Measurements from ENCODE around the gene CHMP2A. TPM values are rescaled to one million over a fixed set of nuclear protein-coding genes. Genes with fewer than 3 reads are reported as not detected.

CHMP2A gene
- total RNA-seq, 4 donors from 2014 or later, result 24.7 to 194 (median 141) TPM

- no peak for DNase-seq
- no peak overlapping the region for H3K4me3 ChIP-seq
- in situ Hi-C loops (cut with MboI; ENCODE audit: low pct_ligation_motif_present in 1 of 4, low pct_unique_long_range_greater_than_20kb in 1 of 4, low sequenced_read_pairs in 3 of 4), result no loop called here
- H3K27me3 ChIP-seq, result no peaks in the 10 kb centered on the region
- no peak for TF ChIP-seq EP300 (IDR thresholded peaks at IDR 0.05; ENCODE audit: low read depth)
- H3K9me3 ChIP-seq, result no peaks in the 10 kb centered on the region
- peaks cover 0 to 6% (median 0%) of the 10 kb centered on the region in 4 donors for H3K36me3 ChIP-seq
- H3K4me1 ChIP-seq, result peaks cover 30 to 43% (median 40%) of the 10 kb centered on the region in 4 donors
- 94% methylated on average over 65 of the region's 65 CpGs; no CpG with 5 or more reads in 1 of the 2 donors for WGBS, 2 donors (ENCODE audit: low coverage in 1 of 2)
- H3K27ac ChIP-seq, result peak overlapping the region in 1 of 4 donors; percentile 99
- intact Hi-C loops (cut with DNase I; ENCODE audit: low total_unique reads), result no loop called here
Measured at GRCh38 chr19:58516964-58517833, 37.7 kb downstream of the CHMP2A start.

- Histone ChIP-seq H3K4me1 (peaks cover 30 to 50% (median 43%) of the 10 kb centered on the region in 4 donors), H3K4me3 (no peak overlapping the region), H3K9me3 (no peaks in the 10 kb centered on the region), H3K36me3 (peaks cover 0 to 6% (median 0%) of the 10 kb centered on the region in 4 donors), H3K27ac (no peak overlapping the region), H3K27me3 (no peaks in the 10 kb centered on the region)
- 88% methylated on average over 25 of the region's 25 CpGs; no CpG with 5 or more reads in 1 of the 2 donors for WGBS, 2 donors (ENCODE audit: low coverage in 1 of 2)
- no peak for TF ChIP-seq POLR2AphosphoS5 (IDR thresholded peaks at IDR 0.05)
- TF ChIP-seq EP300 (IDR thresholded peaks at IDR 0.05; ENCODE audit: low read depth), result no peak
- no peak for TF ChIP-seq CTCF (IDR thresholded peaks at IDR 0.05)
- no peak for TF ChIP-seq POLR2A (IDR thresholded peaks at IDR 0.05)
- intact Hi-C loops (cut with DNase I; ENCODE audit: low total_unique reads), result no loop called here
- in situ Hi-C loops (cut with MboI; ENCODE audit: low pct_ligation_motif_present in 1 of 4, low pct_unique_long_range_greater_than_20kb in 1 of 4, low sequenced_read_pairs in 3 of 4), result no loop called here
- no peak for DNase-seq
Measured at GRCh38 chr19:58516246-58516836, 38.6 kb downstream of the CHMP2A start.

- WGBS, 2 donors (ENCODE audit: low coverage in 1 of 2), result 95 to 100% methylated on average over 2 of the region's 2 CpGs
- in situ Hi-C loops (cut with MboI; ENCODE audit: low pct_ligation_motif_present in 1 of 4, low pct_unique_long_range_greater_than_20kb in 1 of 4, low sequenced_read_pairs in 3 of 4) (no loop called here), intact Hi-C loops (cut with DNase I; ENCODE audit: low total_unique reads) (no loop called here)
- no peak for TF ChIP-seq POLR2A (IDR thresholded peaks at IDR 0.05)
- TF ChIP-seq POLR2AphosphoS5 (IDR thresholded peaks at IDR 0.05), result no peak
- no peak for TF ChIP-seq EP300 (IDR thresholded peaks at IDR 0.05; ENCODE audit: low read depth)
- TF ChIP-seq CTCF (IDR thresholded peaks at IDR 0.05), result no peak
- H3K4me1 ChIP-seq, result peaks cover 26 to 45% (median 38%) of the 10 kb centered on the region in 4 donors
- H3K36me3 ChIP-seq, result peaks cover 0 to 6% (median 0%) of the 10 kb centered on the region in 4 donors
- no peak overlapping the region for H3K4me3 ChIP-seq
- no peaks in the 10 kb centered on the region for H3K27me3 ChIP-seq
- no peaks in the 10 kb centered on the region for H3K9me3 ChIP-seq
- DNase-seq, result no peak
- H3K27ac ChIP-seq, result no peak overlapping the region
Measured at GRCh38 chr19:58515259-58515658, 39.6 kb downstream of the CHMP2A start.

- intact Hi-C loops (cut with DNase I; ENCODE audit: low total_unique reads) (no loop called here), in situ Hi-C loops (cut with MboI; ENCODE audit: low pct_ligation_motif_present in 1 of 4, low pct_unique_long_range_greater_than_20kb in 1 of 4, low sequenced_read_pairs in 3 of 4) (no loop called here)
- Histone ChIP-seq H3K27ac (peak overlapping the region; percentile 48 to 84 (median 80)), H3K9me3 (no peaks in the 10 kb centered on the region), H3K4me3 (peak overlapping the region in 3 of 4 donors; percentile 15 to 43 (median 35)), H3K36me3 (peaks cover 0 to 6% (median 0%) of the 10 kb centered on the region in 4 donors), H3K27me3 (no peaks in the 10 kb centered on the region), H3K4me1 (peaks cover 25 to 43% (median 35%) of the 10 kb centered on the region in 4 donors)
- WGBS, 2 donors (ENCODE audit: low coverage in 1 of 2), result 66% methylated on average over 3 of the region's 3 CpGs; no CpG with 5 or more reads in 1 of the 2 donors
- TF ChIP-seq POLR2AphosphoS5 (IDR thresholded peaks at IDR 0.05), result no peak
- TF ChIP-seq CTCF (IDR thresholded peaks at IDR 0.05), result no peak
- no peak for TF ChIP-seq EP300 (IDR thresholded peaks at IDR 0.05; ENCODE audit: low read depth)
- TF ChIP-seq POLR2A (IDR thresholded peaks at IDR 0.05), result no peak
- no peak for DNase-seq
Measured at GRCh38 chr19:58514564-58515022, 40.3 kb downstream of the CHMP2A start.
